ENCODE measurements around the gene RAB25. TPM values are rescaled to one million over a fixed set of nuclear protein-coding genes. Genes with fewer than 3 reads are reported as not detected.

Gene RAB25
- total RNA-seq, 4 donors from 2014 or later = 190 to 482 (median 272) TPM

- peaks cover 0 to 48% (median 0%) of the 10 kb centered on the region in 3 donors for H3K36me3 ChIP-seq
- peak overlapping the region in 1 of 4 donors; percentile 2 for H3K4me3 ChIP-seq
- no peaks in the 10 kb centered on the region for H3K9me3 ChIP-seq
- peaks cover 0 to 52% (median 0%) of the 10 kb centered on the region in 3 donors for H3K4me1 ChIP-seq
- no peak for DNase-seq
- TF ChIP-seq POLR2A (IDR thresholded peaks at IDR 0.05) (no peak), CTCF (IDR thresholded peaks at IDR 0.05) (no peak)
- intact Hi-C loops (cut with DNase I) = no loop called here
- 50 to 66% methylated on average over 2 of the region's 2 CpGs for WGBS, 2 donors
- H3K27me3 ChIP-seq = no peaks in the 10 kb centered on the region
- H3K27ac ChIP-seq = peak overlapping the region in 2 of 4 donors; percentile 91 to 93
These were observed 3.0 kb downstream of the RAB25 start for GRCh38 chr1:156063997-156064285.

GRCh38 chr1:156064615-156065014 lies 3.7 kb downstream of the RAB25 start:
- intact Hi-C loops (cut with DNase I) = no loop called here
- no peak for TF ChIP-seq CTCF (IDR thresholded peaks at IDR 0.05)
- TF ChIP-seq POLR2A (IDR thresholded peaks at IDR 0.05) = no peak
- H3K4me3 ChIP-seq = no peak overlapping the region
- no peaks in the 10 kb centered on the region for H3K27me3 ChIP-seq
- peaks cover 0 to 55% (median 0%) of the 10 kb centered on the region in 3 donors for H3K36me3 ChIP-seq
- 67% methylated on average over 2 of the region's 2 CpGs; no CpG with 5 or more reads in 1 of the 2 donors for WGBS, 2 donors
- no peaks in the 10 kb centered on the region for H3K9me3 ChIP-seq
- H3K4me1 ChIP-seq = peaks cover 0 to 47% (median 0%) of the 10 kb centered on the region in 3 donors
- DNase-seq = no peak
- H3K27ac ChIP-seq = no peak overlapping the region

GRCh38 chr1:156065212-156065611 lies 4.3 kb downstream of the RAB25 start:
- Histone ChIP-seq H3K27ac (no peak overlapping the region), H3K4me3 (no peak overlapping the region), H3K27me3 (peaks cover 0 to 3% (median 0%) of the 10 kb centered on the region in 4 donors), H3K36me3 (peaks cover 0 to 60% (median 0%) of the 10 kb centered on the region in 3 donors), H3K4me1 (peaks cover 0 to 41% (median 0%) of the 10 kb centered on the region in 3 donors), H3K9me3 (no peaks in the 10 kb centered on the region)
- intact Hi-C loops (cut with DNase I) = no loop called here
- DNase-seq = no peak
- TF ChIP-seq POLR2A (IDR thresholded peaks at IDR 0.05) = no peak
- no peak for TF ChIP-seq CTCF (IDR thresholded peaks at IDR 0.05)
- 83 to 84% methylated on average over 3 of the region's 3 CpGs for WGBS, 2 donors

GRCh38 chr1:156065871-156066270 lies 4.9 kb downstream of the RAB25 start:
- H3K4me1 ChIP-seq = peaks cover 0 to 36% (median 0%) of the 10 kb centered on the region in 3 donors
- no peak for DNase-seq
- 79 to 82% methylated on average over 6 to 10 of the region's 16 CpGs for WGBS, 2 donors
- intact Hi-C loops (cut with DNase I) = no loop called here
- H3K27ac ChIP-seq = no peak overlapping the region
- TF ChIP-seq POLR2A (IDR thresholded peaks at IDR 0.05) (no peak), CTCF (IDR thresholded peaks at IDR 0.05) (no peak)
- no peaks in the 10 kb centered on the region for H3K9me3 ChIP-seq
- H3K36me3 ChIP-seq = peaks cover 0 to 67% (median 0%) of the 10 kb centered on the region in 3 donors
- no peak overlapping the region for H3K4me3 ChIP-seq
- peaks cover 0 to 7% (median 0%) of the 10 kb centered on the region in 4 donors for H3K27me3 ChIP-seq

- no peak overlapping the region for H3K4me3 ChIP-seq
- 77 to 80% methylated on average over 2 of the region's 2 CpGs for WGBS, 2 donors
- intact Hi-C loops (cut with DNase I) = no loop called here
- H3K27me3 ChIP-seq = peaks cover 0 to 7% (median 0%) of the 10 kb centered on the region in 4 donors
- H3K27ac ChIP-seq = no peak overlapping the region
- peaks cover 0 to 81% (median 0%) of the 10 kb centered on the region in 3 donors for H3K36me3 ChIP-seq
- TF ChIP-seq CTCF (IDR thresholded peaks at IDR 0.05) (no peak), POLR2A (IDR thresholded peaks at IDR 0.05) (no peak)
- no peak for DNase-seq
- no peaks in the 10 kb centered on the region for H3K9me3 ChIP-seq
- H3K4me1 ChIP-seq = peaks cover 0 to 31% (median 0%) of the 10 kb centered on the region in 3 donors
These were observed 6.3 kb downstream of the RAB25 start for GRCh38 chr1:156067262-156067661.
